ENCODE data around the gene TOMM6.
"Not testable (repeated sequence)": the region's sequence is repeated elsewhere in the genome, so short reads cannot be mapped to it uniquely, and the experiment has no call there.

GRCh38 chr6:41766043-41766664, 21.3 kb upstream of the TOMM6 start:
- TF ChIP-seq, protein P1, sequence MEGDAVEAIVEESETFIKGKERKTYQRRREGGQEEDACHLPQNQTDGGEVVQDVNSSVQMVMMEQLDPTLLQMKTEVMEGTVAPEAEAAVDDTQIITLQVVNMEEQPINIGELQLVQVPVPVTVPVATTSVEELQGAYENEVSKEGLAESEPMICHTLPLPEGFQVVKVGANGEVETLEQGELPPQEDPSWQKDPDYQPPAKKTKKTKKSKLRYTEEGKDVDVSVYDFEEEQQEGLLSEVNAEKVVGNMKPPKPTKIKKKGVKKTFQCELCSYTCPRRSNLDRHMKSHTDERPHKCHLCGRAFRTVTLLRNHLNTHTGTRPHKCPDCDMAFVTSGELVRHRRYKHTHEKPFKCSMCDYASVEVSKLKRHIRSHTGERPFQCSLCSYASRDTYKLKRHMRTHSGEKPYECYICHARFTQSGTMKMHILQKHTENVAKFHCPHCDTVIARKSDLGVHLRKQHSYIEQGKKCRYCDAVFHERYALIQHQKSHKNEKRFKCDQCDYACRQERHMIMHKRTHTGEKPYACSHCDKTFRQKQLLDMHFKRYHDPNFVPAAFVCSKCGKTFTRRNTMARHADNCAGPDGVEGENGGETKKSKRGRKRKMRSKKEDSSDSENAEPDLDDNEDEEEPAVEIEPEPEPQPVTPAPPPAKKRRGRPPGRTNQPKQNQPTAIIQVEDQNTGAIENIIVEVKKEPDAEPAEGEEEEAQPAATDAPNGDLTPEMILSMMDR (IDR thresholded peaks at IDR 0.05; ENCODE audit: low read depth, low read length), result not testable (repeated sequence)
- TF ChIP-seq EZH2phosphoT487 (IDR thresholded peaks at IDR 0.05; ENCODE audit: low read depth), result not testable (repeated sequence)
